MM.1S (cell line): ENCODE results near the gene KIF16B.

Experiments used
- DNase-seq: peaks from one replicate; pipeline ENCODE4 v3.0.0-alpha.2; 2015
- H2AFZ ChIP-seq: fragments of 300-600 bp; sonication (generic); 2 replicates; pipeline ENCODE4 v1.6.0; 2016; ENCODE audit warnings: antibody characterized with exemption, low read length
- H3F3A ChIP-seq: fragments of 300-600 bp; sonication (generic); 2 replicates; pipeline ENCODE4 v1.6.1; 2016; ENCODE audit warnings: mild to moderate bottlenecking, antibody characterized with exemption, low read length, moderate library complexity, mixed read lengths; ENCODE audit not compliant: insufficient read depth
- H3K27ac ChIP-seq: fragments of 300-600 bp; sonication (generic); 2 replicates; pipeline ENCODE4 v1.5.1; 2016; ENCODE audit warnings: mild to moderate bottlenecking, low read length
- H3K27me3 ChIP-seq: fragments of 300-600 bp; sonication (generic); replicated peaks from 2 replicates; pipeline ENCODE4 v1.6.0; 2016; ENCODE audit warnings: low read length; ENCODE audit not compliant: insufficient read depth
- H3K36me3 ChIP-seq: fragments of 300-600 bp; sonication (generic); replicated peaks from 2 replicates; pipeline ENCODE4 v1.6.1; 2016; ENCODE audit warnings: mild to moderate bottlenecking, low read length, mixed read lengths; ENCODE audit not compliant: insufficient read depth
- H3K4me1 ChIP-seq: fragments of 300-600 bp; sonication (generic); 2 replicates; pipeline ENCODE4 v1.6.1; 2016; ENCODE audit warnings: low read length, mixed read lengths
- H3K4me2 ChIP-seq: fragments of 300-600 bp; sonication (generic); 2 replicates; pipeline ENCODE4 v1.6.0; 2016; ENCODE audit warnings: low read depth, low read length
- H3K4me3 ChIP-seq: fragments of 300-600 bp; sonication (generic); 2 replicates; pipeline ENCODE4 v1.5.1; 2016; ENCODE audit warnings: low read length, mixed read lengths
- H3K79me2 ChIP-seq: fragments of 300-600 bp; sonication (generic); 2 replicates; pipeline ENCODE4 v1.6.1; 2016; ENCODE audit warnings: mixed run types, low read length, mixed read lengths
- H3K9ac ChIP-seq: fragments of 300-600 bp; sonication (generic); 2 replicates; pipeline ENCODE4 v1.6.1; 2016; ENCODE audit warnings: low read length, mixed read lengths
- H3K9me2 ChIP-seq: fragments of 300-600 bp; sonication (generic); replicated peaks from 2 replicates; pipeline ENCODE4 v1.6.1; 2016; ENCODE audit warnings: mild to moderate bottlenecking, low read length, mixed read lengths; ENCODE audit not compliant: insufficient read depth
- H3K9me3 ChIP-seq: fragments of 300-600 bp; sonication (generic); replicated peaks from 2 replicates; pipeline ENCODE4 v1.6.1; 2016; ENCODE audit warnings: mild to moderate bottlenecking, low read length, mixed read lengths; ENCODE audit not compliant: insufficient read depth
- H4K20me1 ChIP-seq: fragments of 300-600 bp; sonication (generic); 2 replicates; pipeline ENCODE4 v1.6.1; 2016; ENCODE audit warnings: mild to moderate bottlenecking, low read length, moderate library complexity, mixed read lengths; ENCODE audit not compliant: insufficient read depth
- EZH2 ChIP-seq: fragments of 300-600 bp; sonication (generic); optimal IDR thresholded peaks from 2 replicates; pipeline ENCODE3; 2017; ENCODE audit warnings: low read depth, mild to moderate bottlenecking, antibody characterized with exemption, low read length, mixed read lengths
- EZH2phosphoT487 ChIP-seq: fragments of 300-600 bp; sonication (generic); IDR thresholded peaks from 2 replicates; pipeline ENCODE4 v1.6.1; 2018; ENCODE audit warnings: antibody characterized with exemption, low read length
- TF ChIP-seq, protein P1 (sequence below): fragments of 300-600 bp; sonication (generic); IDR thresholded peaks from 2 replicates; pipeline ENCODE4 v1.5.1; 2016; ENCODE audit warnings: antibody characterized with exemption, low read length, mixed read lengths

KIF16B gene

DNA sequence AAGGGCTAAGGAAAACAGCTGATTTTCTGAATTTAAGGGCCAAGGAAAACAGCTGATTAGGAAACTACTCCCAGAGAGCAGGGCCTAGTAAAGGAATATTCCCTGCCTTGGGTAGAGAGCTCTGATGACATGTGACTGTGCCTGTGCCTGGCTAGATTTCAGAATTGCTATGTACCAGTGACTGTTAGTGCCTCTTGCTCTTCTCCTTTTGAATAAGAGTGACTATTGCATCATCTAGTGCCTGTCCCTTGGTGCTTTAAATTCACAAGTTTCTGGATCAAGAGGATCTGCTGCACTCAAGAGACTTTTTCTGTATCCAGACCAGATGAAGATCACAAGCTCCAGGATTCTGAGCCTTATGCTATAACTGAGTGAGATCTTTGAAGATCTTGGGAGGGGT lies 332.9 kb downstream of the KIF16B start:
- no peaks in the 10 kb centered on the region for H3K36me3 ChIP-seq
- no peak overlapping the region for H2AFZ ChIP-seq

DNA sequence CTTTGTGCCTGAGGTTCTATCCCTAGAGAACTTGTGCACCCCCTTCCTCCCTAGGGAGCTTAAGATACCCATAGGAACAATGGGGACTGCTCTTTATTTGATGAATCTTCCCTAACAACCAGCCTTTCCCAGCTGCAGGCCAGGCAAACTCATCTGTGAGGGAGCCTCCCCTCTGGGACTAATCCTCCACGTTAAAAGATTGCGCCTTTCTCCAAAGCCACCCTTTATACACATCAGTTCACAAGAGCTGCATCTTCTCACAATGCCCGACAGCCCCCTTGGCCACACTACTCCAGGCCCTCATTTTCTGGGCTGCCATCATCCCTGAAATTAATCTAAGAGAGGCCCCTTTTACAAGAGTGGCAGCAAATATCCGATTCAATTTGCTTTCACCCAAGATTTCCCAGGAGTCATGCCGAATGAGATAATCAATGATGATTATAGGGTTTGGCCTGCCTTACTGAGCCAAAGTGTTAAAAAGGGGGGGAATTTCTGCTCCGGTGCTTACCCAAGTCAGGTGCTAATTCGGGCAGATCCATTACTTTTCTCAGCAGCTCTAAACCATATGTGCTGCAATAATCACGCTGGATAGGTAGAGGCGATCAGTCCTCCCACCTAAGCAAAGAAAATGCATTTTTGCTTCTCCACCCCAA lies 336.5 kb downstream of the KIF16B start:
- no peak overlapping the region for H3K27ac ChIP-seq
- H3K27me3 ChIP-seq = no peaks in the 10 kb centered on the region
- H3F3A ChIP-seq = no peaks in the 10 kb centered on the region
- no peak overlapping the region for H3K4me3 ChIP-seq
- no peaks in the 10 kb centered on the region for H4K20me1 ChIP-seq
- DNase-seq = no peak
- no peak for TF ChIP-seq EZH2phosphoT487
- TF ChIP-seq, protein P1, sequence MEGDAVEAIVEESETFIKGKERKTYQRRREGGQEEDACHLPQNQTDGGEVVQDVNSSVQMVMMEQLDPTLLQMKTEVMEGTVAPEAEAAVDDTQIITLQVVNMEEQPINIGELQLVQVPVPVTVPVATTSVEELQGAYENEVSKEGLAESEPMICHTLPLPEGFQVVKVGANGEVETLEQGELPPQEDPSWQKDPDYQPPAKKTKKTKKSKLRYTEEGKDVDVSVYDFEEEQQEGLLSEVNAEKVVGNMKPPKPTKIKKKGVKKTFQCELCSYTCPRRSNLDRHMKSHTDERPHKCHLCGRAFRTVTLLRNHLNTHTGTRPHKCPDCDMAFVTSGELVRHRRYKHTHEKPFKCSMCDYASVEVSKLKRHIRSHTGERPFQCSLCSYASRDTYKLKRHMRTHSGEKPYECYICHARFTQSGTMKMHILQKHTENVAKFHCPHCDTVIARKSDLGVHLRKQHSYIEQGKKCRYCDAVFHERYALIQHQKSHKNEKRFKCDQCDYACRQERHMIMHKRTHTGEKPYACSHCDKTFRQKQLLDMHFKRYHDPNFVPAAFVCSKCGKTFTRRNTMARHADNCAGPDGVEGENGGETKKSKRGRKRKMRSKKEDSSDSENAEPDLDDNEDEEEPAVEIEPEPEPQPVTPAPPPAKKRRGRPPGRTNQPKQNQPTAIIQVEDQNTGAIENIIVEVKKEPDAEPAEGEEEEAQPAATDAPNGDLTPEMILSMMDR = no peak
- TF ChIP-seq EZH2 = no peak
- H2AFZ ChIP-seq = no peak overlapping the region
- H3K9me3 ChIP-seq = no peaks in the 10 kb centered on the region
- H3K4me2 ChIP-seq = no peak overlapping the region
- no peaks in the 10 kb centered on the region for H3K36me3 ChIP-seq
- H3K9me2 ChIP-seq = no peaks in the 10 kb centered on the region
- no peaks in the 10 kb centered on the region for H3K4me1 ChIP-seq
- no peaks in the 10 kb centered on the region for H3K79me2 ChIP-seq
- no peak overlapping the region for H3K9ac ChIP-seq

More for the DNA sequence above, 332.9 kb downstream of the KIF16B start:
- Histone ChIP-seq H3K4me1 (no peaks in the 10 kb centered on the region), H3K27ac (no peak overlapping the region), H3K27me3 (no peaks in the 10 kb centered on the region), H3K79me2 (no peaks in the 10 kb centered on the region), H3K9me2 (no peaks in the 10 kb centered on the region), H3K9ac (no peak overlapping the region), H3K4me2 (no peak overlapping the region), H3K9me3 (no peaks in the 10 kb centered on the region), H4K20me1 (no peaks in the 10 kb centered on the region), H3K4me3 (no peak overlapping the region), H3F3A (no peaks in the 10 kb centered on the region)
- DNase-seq = no peak
- TF ChIP-seq EZH2phosphoT487 (no peak), EZH2 (no peak)
- TF ChIP-seq, protein P1 = no peak

DNA sequence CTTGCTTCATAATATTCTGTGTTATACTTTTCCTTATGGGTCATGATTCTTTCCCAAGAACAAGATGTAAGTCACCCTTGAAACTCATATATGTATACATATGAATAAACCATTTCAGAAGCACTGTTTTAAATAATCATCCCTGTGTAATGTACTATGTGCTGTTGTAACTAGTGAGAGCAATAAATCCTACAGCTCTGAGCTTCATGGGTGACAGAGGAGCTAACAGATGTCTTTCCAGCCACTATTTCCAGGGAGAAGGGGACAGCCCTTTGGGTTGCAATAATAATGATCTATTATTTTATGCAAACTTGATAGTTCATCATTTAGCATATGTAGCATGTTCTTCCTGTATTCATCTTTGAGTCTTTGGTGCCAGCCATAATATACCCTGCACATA lies 342.8 kb downstream of the KIF16B start:
- H3K79me2 ChIP-seq = no peaks in the 10 kb centered on the region
- no peaks in the 10 kb centered on the region for H3K27me3 ChIP-seq
- H3K36me3 ChIP-seq = no peaks in the 10 kb centered on the region
- TF ChIP-seq, protein P1 = no peak
- TF ChIP-seq EZH2 = no peak
- TF ChIP-seq EZH2phosphoT487 = no peak
- H3K9me2 ChIP-seq = no peaks in the 10 kb centered on the region
- H3K4me2 ChIP-seq = no peak overlapping the region
- no peaks in the 10 kb centered on the region for H3F3A ChIP-seq
- no peak overlapping the region for H3K27ac ChIP-seq
- H2AFZ ChIP-seq = no peak overlapping the region
- DNase-seq = no peak
- H3K9ac ChIP-seq = no peak overlapping the region
- no peaks in the 10 kb centered on the region for H3K9me3 ChIP-seq
- no peaks in the 10 kb centered on the region for H3K4me1 ChIP-seq
- no peak overlapping the region for H3K4me3 ChIP-seq
- no peaks in the 10 kb centered on the region for H4K20me1 ChIP-seq
